SJSA1 (cell line): Measurements from ENCODE around the gene MINDY4. TPM values are rescaled to one million over a fixed set of nuclear protein-coding genes. Genes with fewer than 3 reads are reported as not detected.
A peak's percentile ranks its signal among the peaks of the same experiment; 100 is the strongest.

Experiments
- DNase-seq, 2 experiments: peaks; one replicate each; pipeline ENCODE4 v3.0.0-alpha.2; 2015 to 2020; ENCODE audit warnings: low spot score in 2 of 2, low read depth in 1 of 2
- H3K27ac ChIP-seq: fragments of 250-450 bp; sonication (Bioruptor Pico); 2 replicates; pipeline ENCODE4 v1.5.1; 2020; ENCODE audit warnings: mild to moderate bottlenecking, moderate library complexity
- H3K27me3 ChIP-seq: fragments of 250-450 bp; sonication (Bioruptor Pico); replicated peaks from 2 replicates; pipeline ENCODE4 v1.5.1; 2020; ENCODE audit warnings: mild to moderate bottlenecking, moderate library complexity
- H3K36me3 ChIP-seq: fragments of 250-450 bp; sonication (Bioruptor Pico); 2 replicates; pipeline ENCODE4 v1.5.1; 2020; ENCODE audit warnings: mild to moderate bottlenecking
- H3K4me1 ChIP-seq: fragments of 250-450 bp; sonication (Bioruptor Pico); replicated peaks from 2 replicates; pipeline ENCODE4 v1.6.1; 2021; ENCODE audit warnings: mild to moderate bottlenecking
- H3K4me3 ChIP-seq: fragments of 250-450 bp; sonication (Bioruptor Pico); 2 replicates; pipeline ENCODE4 v1.5.1; 2020; ENCODE audit warnings: mild to moderate bottlenecking
- H3K9me3 ChIP-seq: fragments of 250-450 bp; sonication (Bioruptor Pico); replicated peaks from 2 replicates; pipeline ENCODE4 v1.5.1; 2020; ENCODE audit warnings: mild to moderate bottlenecking
- total RNA-seq: library from RNA; depleted of rRNA; stranded (reverse); fragments of >200 nt; shearing (Covaris generic); gene quantifications from 2 replicates; pipeline ENCODE4 v1.2.3, GENCODE V29; 2014

MINDY4 gene
- total RNA-seq, 1 experiment from 2014 or later: 2.0 TPM

DNA sequence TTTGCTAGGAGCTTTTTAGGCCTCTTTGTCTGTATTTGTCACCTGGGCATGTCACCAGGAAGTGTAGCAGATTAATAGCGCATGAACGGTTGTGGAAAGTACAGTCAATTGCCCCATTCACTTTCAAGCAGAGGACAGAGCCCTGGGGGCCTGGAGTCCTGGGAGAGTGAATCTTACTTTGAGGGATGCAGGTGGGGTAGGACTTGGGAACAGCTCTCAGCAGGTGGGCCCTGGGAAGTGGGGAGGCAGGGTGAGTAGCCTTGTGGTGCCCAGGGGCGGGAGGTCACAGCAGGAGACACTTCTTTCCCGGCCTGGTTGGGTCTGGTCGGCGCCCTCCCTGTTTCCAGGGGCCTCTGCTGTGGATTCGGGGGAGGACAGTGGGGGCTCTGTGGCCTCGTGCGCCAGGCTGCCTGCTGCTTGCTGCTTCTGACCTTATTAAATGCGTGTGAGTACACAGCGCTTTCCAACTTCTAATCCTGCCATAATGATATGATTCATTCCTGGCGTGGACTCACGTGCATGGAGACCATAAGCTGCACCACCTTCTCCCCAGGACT is 88.8 kb downstream of the MINDY4 start:
- H3K4me1 ChIP-seq: peaks cover 8% of the 10 kb centered on the region
- no peak overlapping the region for H3K27ac ChIP-seq
- H3K27me3 ChIP-seq: no peaks in the 10 kb centered on the region
- no peak overlapping the region for H3K4me3 ChIP-seq
- no peaks in the 10 kb centered on the region for H3K36me3 ChIP-seq
- no peak for DNase-seq
- no peaks in the 10 kb centered on the region for H3K9me3 ChIP-seq

DNA sequence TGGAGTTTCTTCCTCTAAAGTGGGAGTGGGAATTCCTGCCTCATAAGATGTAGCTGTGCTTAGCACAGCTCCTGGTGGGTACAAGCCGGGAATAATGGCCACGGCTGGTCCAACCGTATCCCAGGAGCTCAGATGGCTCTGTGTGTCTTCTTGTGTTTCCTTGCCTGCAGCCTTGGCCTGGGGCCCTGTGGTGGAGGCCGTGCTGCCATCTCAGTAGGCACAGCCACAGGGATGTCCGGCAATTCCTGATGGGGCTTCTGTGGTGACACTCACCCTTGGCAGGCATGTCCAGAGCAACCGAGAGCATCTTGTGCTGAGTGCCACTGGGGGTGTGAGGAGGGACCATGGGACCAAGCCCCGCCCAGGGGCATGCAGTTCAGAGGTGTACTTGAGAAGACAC is 90.4 kb downstream of the MINDY4 start:
- H3K9me3 ChIP-seq: no peaks in the 10 kb centered on the region
- peaks cover 8% of the 10 kb centered on the region for H3K4me1 ChIP-seq
- H3K27ac ChIP-seq: no peak overlapping the region
- no peak overlapping the region for H3K4me3 ChIP-seq
- H3K27me3 ChIP-seq: no peaks in the 10 kb centered on the region
- DNase-seq: no peak
- no peaks in the 10 kb centered on the region for H3K36me3 ChIP-seq

DNA sequence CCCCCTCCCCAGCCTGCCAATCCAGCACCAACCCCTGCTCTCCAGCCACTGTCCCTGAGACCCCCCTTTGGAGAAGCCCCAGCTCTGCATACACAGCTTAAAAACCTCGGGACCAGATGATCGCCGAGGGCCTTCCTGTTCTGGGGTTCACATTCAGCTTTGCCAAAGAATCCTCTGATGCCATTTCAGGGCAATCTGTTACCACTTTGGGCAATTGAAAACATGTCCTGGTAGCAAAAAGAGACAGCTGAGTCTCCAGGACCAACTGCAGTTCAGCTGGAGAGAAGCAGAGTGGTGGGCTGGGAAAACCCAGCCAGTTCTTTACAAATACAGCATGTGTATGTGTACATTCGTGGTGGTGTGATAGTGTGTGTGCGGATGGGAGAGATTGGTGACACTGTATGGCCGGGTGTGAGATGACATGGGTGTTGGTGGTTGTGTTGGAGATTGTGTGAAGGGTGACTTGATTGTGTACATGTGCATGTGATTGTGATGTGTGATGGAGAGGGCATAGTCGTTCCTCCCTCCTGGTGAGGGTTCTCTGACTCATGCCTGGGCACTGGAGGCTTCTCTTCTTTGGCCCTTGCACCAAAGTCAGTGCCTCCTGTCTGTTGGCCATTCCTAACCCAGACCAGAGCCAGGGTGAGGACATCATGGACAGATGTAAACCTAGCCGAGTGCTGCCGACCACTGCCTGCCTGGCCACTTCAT is 91.9 kb downstream of the MINDY4 start:
- H3K27me3 ChIP-seq: no peaks in the 10 kb centered on the region
- no peak for DNase-seq
- H3K27ac ChIP-seq: no peak overlapping the region

DNA sequence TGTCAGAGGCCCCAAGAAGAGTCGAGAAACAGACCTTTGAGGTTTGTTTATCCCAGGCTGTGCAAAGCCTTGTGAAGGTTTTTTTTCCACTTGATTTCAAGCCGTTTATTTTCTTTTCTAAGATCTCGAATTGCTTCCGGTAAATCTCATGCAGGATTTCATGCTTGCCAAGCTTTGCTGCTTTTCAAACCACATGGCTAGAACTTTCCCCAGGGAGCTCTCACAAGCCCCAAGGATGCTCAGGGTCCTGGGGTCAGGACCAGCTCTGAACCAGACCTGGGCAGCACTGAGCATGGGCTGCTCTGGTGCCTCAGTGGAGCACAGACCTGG is 92.5 kb downstream of the MINDY4 start:
- no peak overlapping the region for H3K27ac ChIP-seq
- peak in 1 of 2 experiments; percentile 18 for DNase-seq

More for the DNA sequence above, 91.9 kb downstream of the MINDY4 start:
- H3K4me3 ChIP-seq: no peak overlapping the region
- no peaks in the 10 kb centered on the region for H3K36me3 ChIP-seq
- no peaks in the 10 kb centered on the region for H3K9me3 ChIP-seq
- peaks cover 8% of the 10 kb centered on the region for H3K4me1 ChIP-seq

DNA sequence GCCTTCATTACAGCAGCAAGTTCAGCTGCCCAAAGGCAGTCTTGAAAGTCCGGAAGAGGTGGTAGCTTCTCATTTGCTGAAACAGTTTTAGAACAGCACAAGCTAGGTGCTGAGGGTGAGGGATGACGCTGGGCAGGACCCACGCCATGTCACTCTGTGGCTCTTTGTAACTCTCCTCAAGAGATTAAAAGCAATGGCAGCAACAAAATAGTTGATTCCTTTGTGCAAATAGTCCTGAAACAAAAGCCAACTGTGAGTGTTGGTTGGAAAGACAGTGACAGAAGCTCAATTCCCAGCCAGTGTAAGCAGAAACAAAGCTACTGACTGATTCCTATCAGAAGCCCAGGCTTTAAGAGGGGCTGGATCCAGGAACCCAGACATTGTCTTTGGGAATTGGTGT is 92.9 kb downstream of the MINDY4 start:
- H3K27me3 ChIP-seq: no peaks in the 10 kb centered on the region
- DNase-seq: no peak
- H3K36me3 ChIP-seq: no peaks in the 10 kb centered on the region
- peaks cover 8% of the 10 kb centered on the region for H3K4me1 ChIP-seq
- H3K27ac ChIP-seq: no peak overlapping the region
- no peak overlapping the region for H3K4me3 ChIP-seq
- H3K9me3 ChIP-seq: no peaks in the 10 kb centered on the region

More for the DNA sequence above, 92.5 kb downstream of the MINDY4 start:
- H3K4me3 ChIP-seq: no peak overlapping the region
- H3K36me3 ChIP-seq: no peaks in the 10 kb centered on the region
- peaks cover 8% of the 10 kb centered on the region for H3K4me1 ChIP-seq
- no peaks in the 10 kb centered on the region for H3K27me3 ChIP-seq
- H3K9me3 ChIP-seq: no peaks in the 10 kb centered on the region

DNA sequence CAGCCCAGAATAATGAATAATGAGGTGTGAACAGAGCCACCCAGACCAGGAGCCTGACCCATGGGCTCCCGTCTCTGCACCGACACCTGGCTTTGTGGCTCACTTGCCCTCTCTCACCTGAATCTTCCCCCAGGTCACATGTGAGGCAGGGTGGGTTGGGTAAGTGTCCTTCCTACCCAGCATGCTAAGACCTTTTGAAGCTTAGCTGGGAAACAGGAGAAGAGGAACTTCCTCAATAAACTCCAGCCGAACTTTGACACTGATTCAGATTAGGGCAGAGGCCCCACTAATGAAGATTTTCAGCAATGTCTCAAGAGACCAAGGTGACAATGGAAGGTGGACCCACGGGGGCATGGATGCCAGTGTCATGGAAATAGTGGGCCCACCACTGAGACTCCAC is 93.9 kb downstream of the MINDY4 start:
- Histone ChIP-seq H3K9me3 (no peaks in the 10 kb centered on the region), H3K4me3 (no peak overlapping the region), H3K27me3 (no peaks in the 10 kb centered on the region), H3K36me3 (no peaks in the 10 kb centered on the region), H3K4me1 (peaks cover 8% of the 10 kb centered on the region), H3K27ac (no peak overlapping the region)
- no peak for DNase-seq

DNA sequence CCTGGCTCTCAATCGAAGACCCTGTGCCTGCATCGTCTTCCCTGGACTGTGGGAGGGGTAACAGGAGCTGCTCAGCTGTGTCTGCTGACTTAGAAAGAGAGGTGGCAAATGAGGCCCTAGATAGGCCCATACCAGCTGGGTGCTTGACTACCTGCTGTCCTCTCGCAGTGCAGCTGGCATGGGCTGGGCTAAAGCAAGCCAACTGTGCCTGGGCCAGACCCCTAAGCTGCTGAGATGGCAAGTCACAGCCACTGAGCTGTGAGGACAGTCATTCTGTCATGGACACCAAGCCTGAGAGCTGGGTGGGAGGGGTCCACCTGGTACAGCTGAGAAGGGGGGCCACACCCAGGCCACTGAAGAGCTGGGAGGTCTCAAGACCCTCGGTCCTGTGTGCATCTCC is 94.6 kb downstream of the MINDY4 start:
- Histone ChIP-seq H3K27me3 (no peaks in the 10 kb centered on the region), H3K36me3 (no peaks in the 10 kb centered on the region), H3K4me3 (no peak overlapping the region), H3K4me1 (peaks cover 8% of the 10 kb centered on the region), H3K9me3 (no peaks in the 10 kb centered on the region), H3K27ac (no peak overlapping the region)
- no peak for DNase-seq

DNA sequence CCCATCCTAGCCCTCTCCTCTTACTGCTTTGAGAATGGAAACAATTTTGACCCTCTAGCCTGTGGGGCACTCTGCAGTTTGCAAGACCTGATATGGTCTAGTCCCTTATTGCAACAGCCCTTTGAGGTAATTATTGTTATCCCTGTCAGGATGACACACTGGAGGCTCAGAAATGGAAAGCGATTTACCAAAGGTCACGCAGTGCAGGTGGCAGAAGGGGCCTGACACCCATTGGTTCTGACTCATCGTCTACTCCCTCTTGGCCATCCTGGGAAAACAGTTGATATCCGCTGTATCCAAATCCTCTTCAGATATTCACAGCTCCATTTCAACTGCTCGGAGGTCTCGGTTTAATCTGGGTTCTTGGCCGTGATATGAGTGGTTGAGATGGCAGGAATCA is 95.7 kb downstream of the MINDY4 start:
- H3K27me3 ChIP-seq: no peaks in the 10 kb centered on the region
- no peak overlapping the region for H3K4me3 ChIP-seq
- peaks cover 8% of the 10 kb centered on the region for H3K4me1 ChIP-seq
- no peaks in the 10 kb centered on the region for H3K9me3 ChIP-seq
- no peak overlapping the region for H3K27ac ChIP-seq
- H3K36me3 ChIP-seq: no peaks in the 10 kb centered on the region
- no peak for DNase-seq

DNA sequence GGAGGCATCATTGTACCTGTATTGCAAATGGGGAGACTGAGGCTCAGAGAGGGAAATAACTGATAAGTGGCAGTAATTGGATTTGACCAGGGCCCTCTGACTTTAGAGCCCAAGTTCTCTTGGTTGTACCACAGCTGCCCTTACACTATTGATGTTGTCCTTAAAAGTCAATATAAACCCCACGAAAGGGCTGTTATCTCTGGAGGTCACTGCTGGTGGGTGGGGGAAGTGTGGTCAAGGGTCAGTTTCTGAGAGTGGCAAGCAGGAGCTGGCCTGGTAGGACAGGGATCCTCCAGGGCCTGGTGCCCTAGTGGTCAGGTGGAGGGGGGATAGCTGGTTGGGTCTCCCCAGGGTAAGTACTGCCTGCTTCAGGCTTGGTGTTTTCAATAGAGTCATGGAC is 96.3 kb downstream of the MINDY4 start:
- no peaks in the 10 kb centered on the region for H3K36me3 ChIP-seq
- H3K27ac ChIP-seq: no peak overlapping the region
- DNase-seq: no peak
- H3K9me3 ChIP-seq: no peaks in the 10 kb centered on the region
- no peak overlapping the region for H3K4me3 ChIP-seq
- H3K27me3 ChIP-seq: no peaks in the 10 kb centered on the region
- peaks cover 8% of the 10 kb centered on the region for H3K4me1 ChIP-seq

DNA sequence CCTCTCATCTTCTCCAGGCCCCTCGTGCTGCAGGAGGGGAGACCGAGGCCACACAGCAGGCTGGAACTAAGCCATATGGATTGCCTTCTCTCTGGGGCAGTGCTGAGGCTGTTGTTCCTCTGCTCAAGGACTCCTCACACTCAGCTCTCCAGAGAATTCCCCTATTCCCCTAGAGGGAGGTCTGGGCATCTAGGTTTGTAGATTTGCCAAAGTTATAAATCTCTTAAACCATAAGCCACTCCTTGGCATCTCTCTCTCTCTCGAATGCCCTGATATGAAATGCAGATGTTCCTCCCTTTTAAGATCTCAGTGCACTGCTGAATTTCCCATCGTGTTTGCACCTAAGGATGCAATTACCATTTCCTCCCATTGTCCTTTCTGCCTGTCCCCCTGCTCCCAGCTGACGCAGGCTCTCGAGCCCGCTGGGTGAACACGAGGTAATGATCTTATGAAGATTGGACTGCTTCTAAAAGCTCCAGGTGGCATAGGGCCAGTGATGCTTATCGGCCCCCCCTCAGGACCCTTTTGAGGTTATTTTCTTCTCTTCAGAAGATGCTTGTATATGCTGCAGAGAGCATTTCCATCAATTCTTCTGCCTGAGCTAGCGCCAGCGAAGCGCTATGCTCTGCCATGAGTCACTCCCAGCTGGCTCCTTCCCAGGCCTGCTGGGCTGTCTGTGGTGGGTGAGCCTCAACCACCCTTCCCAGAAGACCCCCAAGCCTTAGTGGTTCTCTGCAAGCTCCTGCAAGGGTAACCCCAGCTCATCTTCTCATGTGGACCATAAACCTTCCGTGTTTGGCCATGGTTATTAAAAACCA is 98.8 kb downstream of the MINDY4 start:
- H3K27me3 ChIP-seq: no peaks in the 10 kb centered on the region
- H3K36me3 ChIP-seq: no peaks in the 10 kb centered on the region
- H3K9me3 ChIP-seq: no peaks in the 10 kb centered on the region
- H3K4me1 ChIP-seq: no peaks in the 10 kb centered on the region
- H3K27ac ChIP-seq: no peak overlapping the region
- DNase-seq: no peak
- no peak overlapping the region for H3K4me3 ChIP-seq

DNA sequence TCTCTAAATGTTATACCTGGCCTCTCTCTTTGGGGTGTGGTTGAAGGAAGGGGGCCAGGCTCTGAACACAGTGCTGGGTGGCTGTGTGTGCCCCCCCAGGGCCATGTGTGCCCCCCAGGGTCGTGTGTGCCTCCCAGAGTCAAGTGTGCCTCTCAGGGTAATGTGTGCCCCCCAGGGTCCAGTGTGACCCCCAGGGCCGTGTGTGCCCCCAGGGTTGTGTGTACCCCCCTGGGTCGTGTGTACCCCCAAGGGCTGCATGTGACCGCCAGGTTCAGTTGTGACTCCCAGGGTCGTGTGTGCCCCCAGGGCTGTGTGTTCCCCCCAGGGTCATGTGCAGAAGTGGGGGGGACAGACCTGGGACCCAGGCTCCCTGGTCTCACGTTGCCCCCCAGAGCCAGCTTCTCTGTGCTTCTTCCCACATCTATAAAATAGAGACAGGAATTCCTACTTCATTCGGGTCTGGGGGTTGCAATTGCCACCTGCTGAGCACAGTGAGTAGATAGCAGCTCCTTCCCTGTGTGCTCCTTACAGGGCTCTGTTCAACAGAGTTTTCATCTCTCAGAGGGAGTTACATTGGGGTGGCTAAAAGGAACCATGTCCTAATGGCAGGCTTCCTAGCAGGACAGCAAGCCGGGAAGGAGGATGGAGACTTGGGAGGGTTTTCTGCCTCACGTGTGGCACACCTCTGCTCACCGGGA is 99.8 kb downstream of the MINDY4 start:
- Histone ChIP-seq H3K4me3 (no peak overlapping the region), H3K27ac (no peak overlapping the region), H3K9me3 (no peaks in the 10 kb centered on the region), H3K27me3 (no peaks in the 10 kb centered on the region), H3K36me3 (no peaks in the 10 kb centered on the region), H3K4me1 (no peaks in the 10 kb centered on the region)
- DNase-seq: no peak

DNA sequence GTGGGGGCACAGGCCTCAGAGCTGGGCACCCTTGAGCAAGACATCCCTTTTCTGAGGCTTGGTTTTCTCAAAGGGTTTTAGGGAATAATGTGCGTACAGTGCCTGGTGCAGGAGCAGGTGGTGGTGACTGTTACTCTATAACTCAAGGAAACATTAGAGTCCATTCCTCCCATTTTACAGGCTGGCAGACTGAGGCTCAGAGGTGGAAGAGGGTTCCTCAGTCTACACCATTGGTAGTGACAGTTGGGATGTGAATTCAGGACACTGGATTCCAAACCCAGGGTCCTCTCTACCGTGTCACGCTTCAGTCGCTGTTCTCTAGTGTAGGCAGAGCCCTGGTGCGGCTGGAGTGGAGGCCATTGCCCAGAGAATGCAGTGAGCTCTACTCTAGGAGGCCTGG is 100.4 kb downstream of the MINDY4 start:
- Histone ChIP-seq H3K4me3 (no peak overlapping the region), H3K4me1 (no peaks in the 10 kb centered on the region), H3K27me3 (no peaks in the 10 kb centered on the region), H3K27ac (no peak overlapping the region), H3K9me3 (no peaks in the 10 kb centered on the region), H3K36me3 (no peaks in the 10 kb centered on the region)
- DNase-seq: no peak

DNA sequence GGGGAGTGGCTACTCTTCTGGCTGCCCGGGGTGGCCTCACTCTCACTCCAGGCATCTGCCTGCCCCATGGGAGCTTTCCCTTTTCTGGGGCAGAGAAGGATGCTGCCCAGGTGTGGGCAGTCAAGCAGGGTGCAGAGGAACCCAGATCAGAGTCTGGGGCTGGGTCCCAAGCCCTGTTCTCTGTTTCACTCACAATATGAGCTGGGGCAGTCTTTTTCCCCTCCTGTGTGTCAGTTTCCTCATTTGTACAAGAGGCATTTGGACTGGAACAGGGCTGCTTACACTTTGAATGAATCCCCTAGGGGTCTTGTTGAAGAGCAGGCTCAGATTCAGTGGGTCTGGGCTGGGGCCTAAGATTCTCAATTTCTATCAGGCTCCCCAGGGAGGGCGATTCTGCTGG is 102.0 kb downstream of the MINDY4 start:
- H3K36me3 ChIP-seq: no peaks in the 10 kb centered on the region
- H3K4me3 ChIP-seq: no peak overlapping the region
- DNase-seq: no peak
- no peaks in the 10 kb centered on the region for H3K4me1 ChIP-seq
- no peaks in the 10 kb centered on the region for H3K9me3 ChIP-seq
- H3K27me3 ChIP-seq: no peaks in the 10 kb centered on the region
- H3K27ac ChIP-seq: no peak overlapping the region

DNA sequence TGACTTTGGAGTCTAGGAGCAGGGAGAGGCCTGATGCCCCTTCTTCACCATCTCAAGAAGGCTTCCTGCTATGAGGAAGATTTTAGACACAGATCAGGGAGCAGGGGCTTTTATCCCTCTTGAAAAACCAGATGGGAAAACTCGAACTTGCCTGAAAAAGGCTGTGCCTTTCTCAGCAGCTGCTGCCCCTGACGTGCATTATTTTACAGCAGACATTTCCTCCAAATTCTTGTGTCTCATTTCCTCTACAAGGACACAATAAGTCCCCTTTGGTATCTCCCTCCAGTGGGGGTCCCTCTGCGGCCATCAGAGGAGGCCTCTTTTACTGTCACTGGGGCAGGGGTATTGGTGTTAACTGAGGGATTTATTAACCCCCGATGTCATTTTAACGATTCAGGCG is 102.4 kb downstream of the MINDY4 start:
- H3K27ac ChIP-seq: no peak overlapping the region
- DNase-seq: no peak
- no peak overlapping the region for H3K4me3 ChIP-seq

More for the DNA sequence above, 102.4 kb downstream of the MINDY4 start:
- no peaks in the 10 kb centered on the region for H3K27me3 ChIP-seq
- H3K9me3 ChIP-seq: no peaks in the 10 kb centered on the region
- no peaks in the 10 kb centered on the region for H3K4me1 ChIP-seq
- no peaks in the 10 kb centered on the region for H3K36me3 ChIP-seq
